ENCODE data around the gene FAM204A. TPM values are rescaled to one million over a fixed set of nuclear protein-coding genes. Genes with fewer than 3 reads are reported as not detected.

The FAM204A gene
- total RNA-seq, 1 experiment from 2014 or later = 103 TPM

GRCh38 chr10:118276204-118276603 lies 65.9 kb downstream of the FAM204A start:
- DNase-seq (ENCODE audit: low spot score) = no peak
- POLR2A ChIA-PET (ENCODE audit: low non-redundant PET) = no interaction called here
- peaks cover 21% of the 10 kb centered on the region for H3K27me3 ChIP-seq (replicated peaks; ENCODE audit: insufficient read depth, low read depth, low read length, poor library complexity)
- no peaks in the 10 kb centered on the region for H3K9me3 ChIP-seq (ENCODE audit: low read depth, low read length, poor library complexity, severe bottlenecking)
- H3K4me1 ChIP-seq (ENCODE audit: insufficient read depth, low read length, poor library complexity, severe bottlenecking) = no peaks in the 10 kb centered on the region
- TF ChIP-seq EZH2 (IDR thresholded peaks at IDR 0.05; ENCODE audit: borderline replicate concordance, low read depth, low read length, poor library complexity, severe bottlenecking) = no peak
- no peak for TF ChIP-seq CTCF (conservative IDR thresholded peaks at IDR 0.05; ENCODE audit: low read depth, low read length)
- H3K27ac ChIP-seq (ENCODE audit: low read depth, low read length, poor library complexity, severe bottlenecking) = no peak overlapping the region
- intact Hi-C loops (cut with micrococcal nuclease; ENCODE audit: unreplicated experiment) = no loop called here
- H3K36me3 ChIP-seq (ENCODE audit: insufficient read depth, low read length, poor library complexity, severe bottlenecking) = no peaks in the 10 kb centered on the region
- no TSS peak for BruUV-seq (replicated peaks)
- CTCF ChIA-PET = no interaction called here
- no peak overlapping the region for H3K4me3 ChIP-seq (ENCODE audit: low read depth, low read length, poor library complexity, severe bottlenecking)

GRCh38 chr10:118273662-118274061 lies 68.5 kb downstream of the FAM204A start:
- ChIA-PET POLR2A (ENCODE audit: low non-redundant PET) (no interaction called here), CTCF (no interaction called here)
- no TSS peak for BruUV-seq (replicated peaks)

GRCh38 chr10:118272767-118273166 lies 69.4 kb downstream of the FAM204A start:
- ChIA-PET CTCF (no interaction called here), POLR2A (ENCODE audit: low non-redundant PET) (interaction anchor here (0.6 kb wide), 1 partner anchor 72 kb away, joined by 4 read pairs; no protein-coding TSS in a partner anchor)
- BruUV-seq (replicated peaks) = no TSS peak
- H3K27me3 ChIP-seq (replicated peaks; ENCODE audit: insufficient read depth, low read depth, low read length, poor library complexity) = peaks cover 34% of the 10 kb centered on the region
- no peak overlapping the region for H3K4me3 ChIP-seq (ENCODE audit: low read depth, low read length, poor library complexity, severe bottlenecking)
- no peak overlapping the region for H3K27ac ChIP-seq (ENCODE audit: low read depth, low read length, poor library complexity, severe bottlenecking)
- no peaks in the 10 kb centered on the region for H3K4me1 ChIP-seq (ENCODE audit: insufficient read depth, low read length, poor library complexity, severe bottlenecking)
- no peak for DNase-seq (ENCODE audit: low spot score)
- TF ChIP-seq EZH2 (IDR thresholded peaks at IDR 0.05; ENCODE audit: borderline replicate concordance, low read depth, low read length, poor library complexity, severe bottlenecking) (no peak), CTCF (conservative IDR thresholded peaks at IDR 0.05; ENCODE audit: low read depth, low read length) (no peak)
- no peaks in the 10 kb centered on the region for H3K9me3 ChIP-seq (ENCODE audit: low read depth, low read length, poor library complexity, severe bottlenecking)
- intact Hi-C loops (cut with micrococcal nuclease; ENCODE audit: unreplicated experiment) = no loop called here
- H3K36me3 ChIP-seq (ENCODE audit: insufficient read depth, low read length, poor library complexity, severe bottlenecking) = no peaks in the 10 kb centered on the region

More at GRCh38 chr10:118273662-118274061, 68.5 kb downstream of the FAM204A start:
- TF ChIP-seq EZH2 (IDR thresholded peaks at IDR 0.05; ENCODE audit: borderline replicate concordance, low read depth, low read length, poor library complexity, severe bottlenecking) (no peak), CTCF (conservative IDR thresholded peaks at IDR 0.05; ENCODE audit: low read depth, low read length) (no peak)
- no peak overlapping the region for H3K4me3 ChIP-seq (ENCODE audit: low read depth, low read length, poor library complexity, severe bottlenecking)
- peaks cover 34% of the 10 kb centered on the region for H3K27me3 ChIP-seq (replicated peaks; ENCODE audit: insufficient read depth, low read depth, low read length, poor library complexity)
- no peaks in the 10 kb centered on the region for H3K36me3 ChIP-seq (ENCODE audit: insufficient read depth, low read length, poor library complexity, severe bottlenecking)
- no peaks in the 10 kb centered on the region for H3K4me1 ChIP-seq (ENCODE audit: insufficient read depth, low read length, poor library complexity, severe bottlenecking)
- intact Hi-C loops (cut with micrococcal nuclease; ENCODE audit: unreplicated experiment) = no loop called here
- DNase-seq (ENCODE audit: low spot score) = no peak
- H3K27ac ChIP-seq (ENCODE audit: low read depth, low read length, poor library complexity, severe bottlenecking) = no peak overlapping the region
- no peaks in the 10 kb centered on the region for H3K9me3 ChIP-seq (ENCODE audit: low read depth, low read length, poor library complexity, severe bottlenecking)
